PFSK-1 (cell line): ENCODE results near the gene ZNF474.

Experiments used
- POLR2AphosphoS5 ChIP-seq: IDR thresholded peaks from 2 replicates; pipeline ENCODE4 v1.6.1; 2012; ENCODE audit warnings: low read depth, mild to moderate bottlenecking, control low read depth, low read length, moderate library complexity
- SIN3A ChIP-seq: IDR thresholded peaks from 2 replicates; pipeline ENCODE4 v1.6.1; 2012; ENCODE audit warnings: mild to moderate bottlenecking, low read length, moderate library complexity, borderline replicate concordance; ENCODE audit not compliant: insufficient read depth
- TAF1 ChIP-seq: IDR thresholded peaks from 2 replicates; pipeline ENCODE4 v1.6.1; 2012; ENCODE audit warnings: low read length, control low read depth, borderline replicate concordance; ENCODE audit not compliant: insufficient read depth

DNA sequence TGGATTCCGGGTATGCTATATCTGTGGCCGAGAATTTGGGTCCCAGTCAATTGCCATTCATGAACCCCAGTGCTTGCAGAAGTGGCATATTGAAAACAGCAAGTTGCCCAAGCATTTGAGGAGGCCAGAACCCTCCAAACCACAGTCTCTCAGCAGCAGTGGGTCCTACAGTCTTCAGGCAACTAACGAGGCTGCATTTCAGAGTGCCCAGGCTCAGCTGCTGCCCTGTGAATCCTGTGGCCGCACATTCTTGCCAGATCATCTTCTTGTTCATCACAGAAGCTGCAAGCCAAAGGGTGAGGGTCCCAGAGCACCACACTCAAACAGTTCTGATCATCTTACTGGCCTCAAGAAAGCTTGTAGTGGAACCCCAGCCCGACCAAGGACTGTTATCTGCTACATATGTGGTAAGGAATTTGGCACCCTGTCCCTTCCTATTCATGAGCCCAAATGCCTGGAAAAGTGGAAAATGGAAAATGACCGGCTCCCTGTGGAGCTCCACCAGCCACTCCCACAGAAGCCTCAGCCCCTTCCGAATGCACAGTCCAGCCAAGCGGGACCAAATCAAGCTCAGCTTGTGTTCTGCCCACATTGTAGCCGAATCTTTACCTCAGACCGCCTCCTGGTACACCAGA is 23.0 kb downstream of the ZNF474 start:
- TF ChIP-seq POLR2AphosphoS5 (no peak), SIN3A (no peak), TAF1 (no peak)
